ENCODE results near the gene L3MBTL3.
"Not testable (repeated sequence)": the region's sequence is repeated elsewhere in the genome, so short reads cannot be mapped to it uniquely, and the experiment has no call there.

L3MBTL3 gene

GRCh38 chr6:130093546-130093945 is 75.2 kb downstream of the L3MBTL3 start:
- DNase-seq = no peak

GRCh38 chr6:130098317-130098716 is 79.9 kb downstream of the L3MBTL3 start:
- DNase-seq = no peak

- no peak for DNase-seq
Observed at GRCh38 chr6:130099119-130099518, 80.7 kb downstream of the L3MBTL3 start.

GRCh38 chr6:130105996-130106704 is 87.8 kb downstream of the L3MBTL3 start:
- no peak for DNase-seq

- no peak for DNase-seq
Observed at GRCh38 chr6:130107710-130108109, 89.3 kb downstream of the L3MBTL3 start.

- no peak for DNase-seq
Observed at GRCh38 chr6:130111031-130111430, 92.7 kb downstream of the L3MBTL3 start.

GRCh38 chr6:130113201-130113710 is 94.9 kb downstream of the L3MBTL3 start:
- DNase-seq = no peak

- no peak for DNase-seq
Observed at GRCh38 chr6:130115036-130115435, 96.7 kb downstream of the L3MBTL3 start.

GRCh38 chr6:130116273-130116672 is 97.9 kb downstream of the L3MBTL3 start:
- no peak for DNase-seq

- not testable (repeated sequence) for DNase-seq
Observed at GRCh38 chr6:130117187-130117701, 98.9 kb downstream of the L3MBTL3 start.

GRCh38 chr6:130118236-130118635 is 99.9 kb downstream of the L3MBTL3 start:
- no peak for DNase-seq

GRCh38 chr6:130119211-130119610 is 100.8 kb downstream of the L3MBTL3 start:
- DNase-seq = no peak

GRCh38 chr6:130120731-130121130 is 102.3 kb downstream of the L3MBTL3 start:
- DNase-seq = no peak

GRCh38 chr6:130122243-130122642 is 103.9 kb downstream of the L3MBTL3 start:
- no peak for DNase-seq

GRCh38 chr6:130127195-130127594 is 108.8 kb downstream of the L3MBTL3 start:
- no peak for DNase-seq

GRCh38 chr6:130128326-130128725 is 109.9 kb downstream of the L3MBTL3 start:
- no peak for DNase-seq

GRCh38 chr6:130129762-130130246 is 111.4 kb downstream of the L3MBTL3 start:
- no peak for DNase-seq

- no peak for DNase-seq
Observed at GRCh38 chr6:130132286-130132701, 113.9 kb downstream of the L3MBTL3 start.

- no peak for DNase-seq
Observed at GRCh38 chr6:130134582-130134981, 116.2 kb downstream of the L3MBTL3 start.

- DNase-seq = no peak
Observed at GRCh38 chr6:130136798-130137197, 118.4 kb downstream of the L3MBTL3 start.

GRCh38 chr6:130138116-130138908 is 119.9 kb downstream of the L3MBTL3 start:
- DNase-seq = no peak

GRCh38 chr6:130138909-130139242 is 120.5 kb downstream of the L3MBTL3 start:
- no peak for DNase-seq

- no peak for DNase-seq
Observed at GRCh38 chr6:130140084-130140483, 121.7 kb downstream of the L3MBTL3 start.

- DNase-seq = no peak
Observed at GRCh38 chr6:130143709-130144108, 125.3 kb downstream of the L3MBTL3 start.

Data from NCI-H1417 treated with DMSO at 0.1 percent for 48 hours (cell line).